ENCODE data around the gene OR10G3.
"Not testable (repeated sequence)": the region's sequence is repeated elsewhere in the genome, so short reads cannot be mapped to it uniquely, and the experiment has no call there.

OR10G3 gene, protein sequence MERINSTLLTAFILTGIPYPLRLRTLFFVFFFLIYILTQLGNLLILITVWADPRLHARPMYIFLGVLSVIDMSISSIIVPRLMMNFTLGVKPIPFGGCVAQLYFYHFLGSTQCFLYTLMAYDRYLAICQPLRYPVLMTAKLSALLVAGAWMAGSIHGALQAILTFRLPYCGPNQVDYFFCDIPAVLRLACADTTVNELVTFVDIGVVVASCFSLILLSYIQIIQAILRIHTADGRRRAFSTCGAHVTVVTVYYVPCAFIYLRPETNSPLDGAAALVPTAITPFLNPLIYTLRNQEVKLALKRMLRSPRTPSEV

DNA sequence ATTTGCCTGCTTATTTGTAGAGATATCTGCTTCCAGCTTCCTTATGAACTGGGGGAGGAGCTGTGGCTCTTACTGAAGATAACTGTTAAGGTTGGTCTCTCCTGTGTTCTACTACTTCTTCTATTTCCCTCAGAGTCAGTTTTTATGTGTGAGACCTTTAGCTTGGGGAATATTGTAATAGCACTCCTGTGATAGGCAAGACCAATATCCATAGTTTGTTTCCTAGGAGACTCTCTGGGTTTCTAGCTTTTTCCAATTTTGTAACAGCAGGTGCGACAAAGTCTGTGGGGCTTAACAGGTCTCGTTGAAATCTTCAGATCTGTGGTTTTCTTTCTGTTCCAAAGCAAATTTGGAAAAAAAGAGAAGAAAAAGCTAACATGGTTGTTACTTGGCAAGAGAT, at the start of gene OR10G3:
TSS of gene OR10G3 (minus strand) at position 101 of the 400 bp plus-strand sequence. CDS start 9,332 bp downstream, outside the sequence.
- DNase-seq (ENCODE audit: low spot score): no peak

- DNase-seq (ENCODE audit: low spot score): no peak
Observed at GRCh38 chr14:21626491-21627230, 46.8 kb upstream of the OR10G3 start.

DNA sequence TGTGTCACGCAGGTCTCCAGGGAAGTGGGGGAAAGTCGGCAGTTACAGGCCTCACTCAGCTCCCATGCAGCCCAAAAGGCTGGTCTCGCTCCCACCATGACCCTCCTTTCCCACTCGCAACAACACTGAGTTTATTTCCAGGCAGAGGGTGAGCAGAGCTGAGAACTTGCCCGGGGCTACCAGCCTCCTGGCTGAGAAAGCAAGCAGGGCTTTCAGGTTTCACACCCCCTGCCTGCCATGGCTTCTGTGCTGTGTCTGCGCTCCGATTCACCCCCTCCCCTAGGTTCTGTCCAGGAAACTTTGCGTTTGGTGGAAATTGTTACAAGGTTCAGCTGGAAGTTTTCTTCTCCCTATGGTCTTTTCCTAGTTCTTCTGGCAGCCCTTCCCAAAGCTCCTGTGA, 37.7 kb upstream of the OR10G3 start:
- no peak for DNase-seq (ENCODE audit: low spot score)

DNA sequence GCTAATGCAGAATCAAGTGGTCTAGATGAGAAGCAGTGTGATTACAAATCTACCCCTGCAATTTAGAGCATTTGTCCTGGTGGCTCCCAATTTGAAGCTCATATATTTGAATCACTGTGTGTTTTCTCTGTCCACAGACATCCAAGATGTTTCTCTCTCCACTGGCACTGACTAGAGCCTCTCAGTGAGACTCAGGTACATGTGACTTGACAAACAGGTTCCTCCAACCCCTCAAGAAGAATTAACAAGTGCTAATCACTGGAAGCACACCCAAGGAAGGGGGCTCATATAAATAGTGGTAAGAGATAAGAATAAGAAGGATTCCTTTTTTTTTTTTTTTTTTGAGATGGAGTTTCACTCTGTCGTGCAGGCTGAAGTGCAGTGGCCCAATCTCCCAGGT, 34.4 kb upstream of the OR10G3 start:
- DNase-seq (ENCODE audit: low spot score): peak; percentile 32

DNA sequence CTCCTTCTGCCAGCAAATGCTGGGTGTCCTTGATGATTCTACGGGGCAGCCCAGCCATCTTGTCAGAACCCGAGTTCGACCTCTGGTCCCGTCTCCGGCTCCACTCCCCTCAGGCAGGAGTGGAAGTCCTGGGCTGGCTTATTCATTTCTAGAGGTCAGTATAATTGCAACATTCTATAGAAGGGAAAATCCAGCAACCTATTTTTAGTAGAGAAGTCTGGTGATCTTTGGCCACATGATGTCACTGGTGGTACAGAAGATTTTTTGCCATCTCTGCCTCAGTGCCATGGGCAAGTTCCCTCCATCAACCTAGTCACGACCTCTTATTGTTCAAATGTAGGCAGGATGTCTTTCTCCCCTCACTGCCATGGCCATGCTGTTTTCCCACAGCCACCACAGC, 32.4 kb upstream of the OR10G3 start:
- DNase-seq (ENCODE audit: low spot score): no peak

DNA sequence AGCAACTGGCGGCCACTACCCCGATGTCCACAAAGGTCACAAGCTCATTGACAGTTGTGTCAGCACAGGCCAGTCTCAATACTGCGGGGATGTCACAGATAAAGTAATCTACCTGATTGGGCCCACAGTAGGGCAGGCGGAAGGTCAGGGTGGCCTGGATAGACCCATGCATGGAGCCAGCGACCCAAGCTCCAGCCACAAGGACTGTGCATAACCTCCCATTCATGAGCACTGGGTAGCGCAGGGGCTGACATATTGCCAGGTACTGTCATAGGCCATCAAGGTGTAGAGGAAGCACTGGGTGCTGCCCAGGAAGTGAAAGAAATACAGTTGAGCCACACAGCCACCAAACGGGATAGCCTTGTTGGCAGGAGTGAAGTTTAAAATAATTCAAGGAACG, 22.3 kb upstream of the OR10G3 start:
- DNase-seq (ENCODE audit: low spot score): not testable (repeated sequence)

GRCh38 chr14:21589317-21589716, 9.4 kb upstream of the OR10G3 start:
- DNase-seq (ENCODE audit: low spot score): no peak

GRCh38 chr14:21575661-21576060, 4.2 kb downstream of the OR10G3 start:
- no peak for DNase-seq (ENCODE audit: low spot score)

- DNase-seq (ENCODE audit: low spot score): no peak
Observed at GRCh38 chr14:21572604-21573003, 7.3 kb downstream of the OR10G3 start.

DNA sequence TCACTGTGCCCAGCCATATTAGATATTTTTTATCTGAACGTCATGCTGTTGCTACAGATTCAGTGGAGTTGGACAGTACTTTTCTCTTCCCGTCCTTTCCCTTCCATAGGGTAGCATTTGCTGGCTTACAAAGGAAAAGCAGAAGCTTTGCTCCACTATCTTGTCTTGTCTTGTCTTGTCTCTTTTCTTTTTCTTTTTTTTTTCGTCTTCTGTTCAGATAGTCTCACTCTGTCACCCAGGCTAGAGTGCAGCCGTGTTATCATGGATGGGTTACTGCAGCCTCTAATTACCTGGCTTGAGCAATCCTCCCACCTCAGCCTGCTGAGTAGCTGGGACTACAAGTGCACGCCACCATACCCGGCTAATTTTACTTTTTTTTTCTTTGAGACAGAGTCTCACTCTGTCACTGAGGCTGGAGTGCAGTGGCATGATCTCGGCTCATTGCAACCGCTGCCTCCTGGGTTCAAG, 21.1 kb downstream of the OR10G3 start:
- DNase-seq (ENCODE audit: low spot score): no peak

- DNase-seq (ENCODE audit: low spot score): peak; percentile 70
Observed at GRCh38 chr14:21557084-21557901, 22.6 kb downstream of the OR10G3 start.

DNA sequence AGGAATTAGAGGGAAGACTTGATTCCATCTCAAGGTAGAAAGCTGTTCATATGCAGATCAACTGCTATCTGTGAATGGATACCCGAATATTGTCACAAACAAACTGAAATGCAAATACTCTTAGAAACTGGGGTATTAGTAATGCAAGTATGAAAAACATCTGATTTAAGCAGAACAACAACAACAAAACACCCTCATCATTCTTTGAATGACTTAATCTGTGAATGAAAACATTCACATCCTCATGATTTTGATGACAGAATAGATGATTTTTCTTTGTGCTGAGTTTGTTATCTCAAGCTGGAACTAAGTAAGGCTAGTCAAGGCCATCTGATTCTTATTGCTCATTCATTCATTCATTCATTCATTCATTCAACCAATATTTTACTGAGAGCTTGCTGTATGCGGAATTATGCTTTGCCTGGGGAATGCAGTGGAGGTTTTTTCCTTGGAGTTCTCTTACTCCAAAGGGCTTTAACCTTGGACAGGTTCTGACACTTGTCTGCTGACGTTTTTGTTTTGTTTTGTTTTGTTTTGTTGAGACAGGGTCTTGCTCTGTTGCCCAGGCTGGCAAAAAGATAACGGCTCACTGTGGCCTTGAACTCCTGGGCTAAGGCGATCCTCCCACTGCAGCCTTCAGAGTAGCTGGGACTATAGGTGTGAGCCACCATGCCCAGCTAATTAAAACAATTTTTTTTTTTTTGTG, 23.3 kb downstream of the OR10G3 start:
- no peak for DNase-seq (ENCODE audit: low spot score)

GRCh38 chr14:21553266-21553665, 26.6 kb downstream of the OR10G3 start:
- DNase-seq (ENCODE audit: low spot score): no peak

GRCh38 chr14:21544588-21544987, 35.3 kb downstream of the OR10G3 start:
- DNase-seq (ENCODE audit: low spot score): not testable (repeated sequence)

- no peak for DNase-seq (ENCODE audit: low spot score)
Observed at GRCh38 chr14:21543963-21544362, 35.9 kb downstream of the OR10G3 start.

- peak; percentile 38 for DNase-seq (ENCODE audit: low spot score)
Observed at GRCh38 chr14:21543521-21543960, 36.3 kb downstream of the OR10G3 start.

GRCh38 chr14:21541413-21542074, 38.3 kb downstream of the OR10G3 start:
- DNase-seq (ENCODE audit: low spot score): no peak

GRCh38 chr14:21539189-21539940, 40.5 kb downstream of the OR10G3 start:
- no peak for DNase-seq (ENCODE audit: low spot score)

GRCh38 chr14:21537090-21537424, 42.8 kb downstream of the OR10G3 start:
- DNase-seq (ENCODE audit: low spot score): no peak

DNA sequence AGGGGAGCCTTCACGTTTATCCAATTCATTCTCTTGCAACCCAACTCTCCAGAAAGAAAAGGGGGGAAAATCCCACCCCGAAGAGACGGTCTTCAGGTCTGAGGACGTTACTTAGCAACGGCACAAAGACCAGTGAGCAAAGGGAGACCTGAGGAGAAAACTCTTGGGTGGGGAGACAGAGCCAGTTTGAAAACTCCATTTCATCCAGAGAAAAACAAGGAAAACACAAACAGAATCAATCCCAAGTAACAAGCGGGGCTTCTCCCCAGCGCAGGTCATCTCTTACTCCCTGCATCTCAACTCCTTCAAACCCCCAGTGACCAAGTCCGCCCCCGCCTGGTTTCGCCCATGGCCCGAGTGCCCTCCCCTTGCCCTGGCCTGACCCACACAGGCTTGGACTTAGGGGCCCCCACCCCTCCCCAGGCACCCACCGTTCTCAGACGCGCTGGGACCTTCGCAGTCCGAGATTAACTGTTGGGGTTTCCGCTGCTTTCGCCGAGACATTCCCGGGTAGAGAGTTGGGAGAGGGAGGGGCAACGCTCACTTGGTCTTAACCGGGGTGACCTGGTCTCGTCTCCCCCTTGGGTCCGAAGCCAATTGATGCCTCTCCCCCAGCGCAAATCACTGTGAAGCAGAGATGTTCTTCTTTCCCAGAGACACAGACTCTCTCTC, 43.3 kb downstream of the OR10G3 start:
- peak; percentile 33 for DNase-seq (ENCODE audit: low spot score)
